HepG2 (cell line): Measurements from ENCODE around the gene ADGRD1. TPM values are rescaled to one million over a fixed set of nuclear protein-coding genes. Genes with fewer than 3 reads are reported as not detected.

ENCODE experiments used
- ATAC-seq: fragments of 200-7000 bp; cut with Tn5 transposase; 3 replicates; pipeline ENCODE4 v1.9.1; 2020; ENCODE audit warnings: mild to moderate bottlenecking, moderate library complexity
- BruUV-seq: library from RNA; stranded (reverse); fragments of 400-500 nt; replicated peaks from 2 replicates; lab custom pipeline; 2021; lab: Mats Ljungman, UMichigan
- CTCF ChIA-PET: fragments of 300-600 bp; formaldehyde crosslinking; extraction: SDS; loops from one replicate; lab custom pipeline; 2021; ENCODE audit warnings: low total read pairs, inconsistent platforms, low intra/inter-chr PET ratio; lab: Yijun Ruan, JAX
- POLR2A ChIA-PET: fragments of 350-600 bp; sonication (Branson Sonifier 250); formaldehyde crosslinking; loops from one replicate; lab custom pipeline; 2020; ENCODE audit warnings: antibody characterized with exemption, inconsistent platforms; lab: Yijun Ruan, JAX
- DNase-seq: peaks from one replicate; pipeline ENCODE4 v3.0.0-alpha.2; 2015; ENCODE audit warnings: low spot score
- FAIRE-seq: peaks from 3 replicates; lab custom pipeline; 2011; peaks lifted over from hg19 to GRCh38; lab: Jason Lieb, UNC
- H2AFZ ChIP-seq: one replicate; pipeline ENCODE4 v1.6.1; 2011; ENCODE audit warnings: low read length, inconsistent platforms
- H3K27ac ChIP-seq: fragments of 300-600 bp; 3 replicates; pipeline ENCODE4 v1.8.0; 2011; ENCODE audit warnings: mixed run types, mild to moderate bottlenecking, mixed read lengths, low read length, inconsistent platforms; ENCODE audit not compliant: insufficient read depth; ENCODE audit errors: extremely low read length
- H3K27me3 ChIP-seq, 2 experiments: fragments of 200-600 bp in 1 of 2; 2 replicates in 1 of 2; 3 replicates in 1 of 2; pipeline versions ENCODE4 v1.6.0 to v1.8.0; 2011; ENCODE audit warnings: low read length in 2 of 2, mild to moderate bottlenecking in 2 of 2, moderate library complexity in 2 of 2, inconsistent platforms in 1 of 2; ENCODE audit not compliant: insufficient read depth in 2 of 2, control insufficient read depth in 1 of 2
- H3K36me3 ChIP-seq, 2 experiments: fragments of 200-600 bp in 1 of 2; replicated peaks in 1 of 2; 2 replicates in 1 of 2; 3 replicates in 1 of 2; pipeline versions ENCODE4 v1.5.1 to v1.8.0; 2011; ENCODE audit warnings: low read length in 2 of 2, inconsistent platforms in 1 of 2; ENCODE audit not compliant: insufficient read depth in 2 of 2, control insufficient read depth in 1 of 2
- H3K4me1 ChIP-seq: 2 replicates; pipeline ENCODE4 v1.5.1; 2012; ENCODE audit warnings: low read length, inconsistent platforms; ENCODE audit not compliant: insufficient read depth
- H3K4me2 ChIP-seq: 2 replicates; pipeline ENCODE4 v1.6.0; 2011; ENCODE audit warnings: low read depth, low read length, inconsistent platforms
- H3K4me3 ChIP-seq, 3 experiments: fragments of 200-600 bp in 1 of 3; sonication (generic), shearing (Covaris generic) in 1 of 3; replicated peaks in 1 of 3; 2 replicates each; pipeline ENCODE4 v1.5.1; 2011 to 2016; ENCODE audit warnings: low read length in 3 of 3, inconsistent platforms in 2 of 3, low read depth in 2 of 3, mild to moderate bottlenecking in 2 of 3, control low read depth in 1 of 3, mixed read lengths in 1 of 3; ENCODE audit not compliant: insufficient read depth in 1 of 3
- H3K79me2 ChIP-seq: one replicate; pipeline ENCODE4 v1.6.1; 2011; ENCODE audit warnings: low read length, inconsistent platforms; ENCODE audit not compliant: insufficient read depth
- H3K9ac ChIP-seq: 2 replicates; pipeline ENCODE4 v1.6.0; 2011; ENCODE audit warnings: mild to moderate bottlenecking, low read depth, low read length, inconsistent platforms; ENCODE audit not compliant: insufficient read depth
- H3K9me3 ChIP-seq: 2 replicates; pipeline ENCODE4 v1.5.1; 2012; ENCODE audit warnings: mild to moderate bottlenecking, low read length
- H4K20me1 ChIP-seq: 2 replicates; pipeline ENCODE4 v1.6.0; 2011; ENCODE audit warnings: inconsistent platforms, mild to moderate bottlenecking, low read length, moderate library complexity; ENCODE audit not compliant: insufficient read depth
- SIX1 ChIP-seq: sonication (generic); formaldehyde crosslinking; IDR thresholded peaks from 2 replicates; pipeline ENCODE4 v1.4.0; 2020; ENCODE audit warnings: missing genetic modification reagents, borderline replicate concordance
- SKI ChIP-seq: fragments of 450-650 bp; IDR thresholded peaks from one replicate; pipeline ENCODE4 v1.6.1; 2018; ENCODE audit warnings: mild to moderate bottlenecking; ENCODE audit not compliant: partially characterized antibody
- ZFP62 ChIP-seq: sonication (generic); formaldehyde crosslinking; IDR thresholded peaks from 2 replicates; pipeline ENCODE4 v1.4.0; 2020; ENCODE audit warnings: missing genetic modification reagents
- ZNF382 ChIP-seq: sonication (generic); formaldehyde crosslinking; IDR thresholded peaks from 2 replicates; pipeline ENCODE4 v1.5.0; 2020; ENCODE audit warnings: missing genetic modification reagents, mild to moderate bottlenecking, borderline replicate concordance
- ZNF556 ChIP-seq: sonication (generic); formaldehyde crosslinking; IDR thresholded peaks from 2 replicates; pipeline ENCODE4 v1.4.0; 2020; ENCODE audit warnings: mild to moderate bottlenecking, missing genetic modification reagents, borderline replicate concordance
- ZNF572 ChIP-seq: sonication (generic); formaldehyde crosslinking; IDR thresholded peaks from 2 replicates; pipeline ENCODE4 v1.5.1; 2020; ENCODE audit warnings: mild to moderate bottlenecking, missing genetic modification reagents
- ZNF773 ChIP-seq: sonication (generic); formaldehyde crosslinking; IDR thresholded peaks from 2 replicates; pipeline ENCODE4 v1.4.0; 2020; ENCODE audit warnings: missing genetic modification reagents, borderline replicate concordance
- WGBS: methylation state at CpG from one replicate; pipeline ENCODE4 v1.1.6; 2017; ENCODE audit warnings: low lambda C conversion rate; 5-methylcytosine and 5-hydroxymethylcytosine counted together
- in situ Hi-C: cut with HindIII; loops from 2 replicates; pipeline ENCODE4 v1.10.0; 2017; ENCODE audit warnings: low pct_unique_long_range_greater_than_20kb; ENCODE audit not compliant: extremely low pct_ligation_motif_present
- intact Hi-C: fragments of 100-400 bp; cut with micrococcal nuclease; formaldehyde crosslinking; loops from one replicate; pipeline ENCODE4 v1.10.0; 2022; ENCODE audit not compliant: unreplicated experiment
- polyA plus RNA-seq, 8 experiments: library from polyadenylated mRNA; depleted of rRNA in 3 of 8; stranded (reverse) in 7 of 8; unstranded in 1 of 8; fragments of >200 nt; fragmentation: Illumina TruSeq in 4 of 8; extraction: Trizol in 4 of 8; gene quantifications; 2 replicates each; pipeline versions ENCODE4 v1.2.1 to v1.2.3, GENCODE V29; 2011 to 2016; ENCODE audit warnings: low read depth in 4 of 8, missing spikeins in 1 of 8, mixed read lengths in 1 of 8; ENCODE audit not compliant: insufficient read depth in 1 of 8
- total RNA-seq, 5 experiments: library from RNA; depleted of rRNA; stranded (reverse); fragments of >200 nt; fragmentation: Illumina TruSeq; extraction: Trizol; gene quantifications; 2 replicates each; pipeline ENCODE4 v1.2.3, GENCODE V29; 2016; ENCODE audit warnings: low read depth in 1 of 5
- TF ChIP-seq, protein P1 (sequence below): sonication (generic); formaldehyde crosslinking; IDR thresholded peaks from 2 replicates; pipeline ENCODE4 v1.4.0; 2020; ENCODE audit warnings: missing genetic modification reagents, mild to moderate bottlenecking, borderline replicate concordance

Gene ADGRD1
- total and polyA plus RNA-seq, 2 of the 13 experiments (the other 11 are each of a cell fraction or from before 2014, with no cell fraction given): 0.46 to 12.4 TPM

DNA sequence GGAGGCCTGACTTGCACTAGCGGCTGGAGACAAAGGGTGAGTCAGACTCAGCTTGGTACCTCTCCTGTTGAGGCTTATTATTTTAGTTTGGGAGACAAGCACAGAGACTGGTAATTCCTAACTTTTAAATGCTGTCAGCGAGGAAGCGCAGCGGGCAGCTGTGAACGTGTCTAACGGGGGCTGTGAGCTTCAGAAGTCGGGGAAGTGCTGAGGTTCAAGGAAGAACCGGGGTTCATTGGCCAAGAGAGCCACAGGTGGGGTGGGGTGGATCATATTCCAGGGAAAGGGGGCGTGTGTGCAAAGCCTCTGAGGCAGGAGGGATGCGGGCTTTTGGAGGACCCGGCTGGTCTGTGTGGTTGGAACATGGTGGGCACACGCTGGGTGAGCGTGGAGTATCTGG lies 36.1 kb upstream of the ADGRD1 start:
- ChIA-PET CTCF (interaction anchor here (2.1 to 4.5 kb wide), 3 partner anchors 101 to 215 kb away, joined by 9 to 43 read pairs (median 13); no protein-coding TSS in a partner anchor), POLR2A (no interaction called here)
- in situ Hi-C loops (loop anchor here (5.0 to 25.0 kb wide), 2 partner anchors 220 to 545 kb away; no protein-coding TSS in a partner anchor), intact Hi-C loops (loop anchor here (5.0 kb wide), 1 partner anchor 65 kb away; no protein-coding TSS in a partner anchor)
- Histone ChIP-seq H3K27ac (no peak overlapping the region), H3K27me3 (0 out of 5 replicates have a peak, but pooled peaks cover 1 to 7% of the 10 kb centered on the region in 2 experiments), H3K4me3 (no peak overlapping the region), H3K36me3 (no peaks in the 10 kb centered on the region), H3K9me3 (peaks cover 9% of the 10 kb centered on the region; the same call in 1 of the 2 replicates), H4K20me1 (no peaks in the 10 kb centered on the region), H2AFZ (no peak overlapping the region), H3K4me2 (no peak overlapping the region), H3K79me2 (no peaks in the 10 kb centered on the region), H3K9ac (no peak overlapping the region), H3K4me1 (peaks cover 25% of the 10 kb centered on the region)
- FAIRE-seq: no peak
- no TSS peak for BruUV-seq
- DNase-seq: no peak
- TF ChIP-seq SKI (no peak), ZNF773 (CRISPR knock-in tag) (no peak), ZNF572 (CRISPR knock-in tag) (no peak), SIX1 (no peak), ZNF382 (CRISPR knock-in tag) (no peak), ZNF556 (CRISPR knock-in tag) (no peak), ZFP62 (CRISPR knock-in tag) (no peak)
- TF ChIP-seq, protein P1, sequence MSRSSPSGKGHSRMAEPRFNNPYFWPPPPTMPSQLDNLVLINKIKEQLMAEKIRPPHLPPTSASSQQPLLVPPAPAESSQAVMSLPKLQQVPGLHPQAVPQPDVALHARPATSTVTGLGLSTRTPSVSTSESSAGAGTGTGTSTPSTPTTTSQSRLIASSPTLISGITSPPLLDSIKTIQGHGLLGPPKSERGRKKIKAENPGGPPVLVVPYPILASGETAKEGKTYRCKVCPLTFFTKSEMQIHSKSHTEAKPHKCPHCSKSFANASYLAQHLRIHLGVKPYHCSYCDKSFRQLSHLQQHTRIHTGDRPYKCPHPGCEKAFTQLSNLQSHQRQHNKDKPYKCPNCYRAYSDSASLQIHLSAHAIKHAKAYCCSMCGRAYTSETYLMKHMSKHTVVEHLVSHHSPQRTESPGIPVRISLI (CRISPR knock-in tag): no peak
- WGBS: 92% methylated on average over 13 of the region's 13 CpGs
- no peak for ATAC-seq
